Ecto neural progenitor cell (in vitro differentiated cells): ENCODE data around the gene KEL.

Experiments
- DNase-seq: peaks from one replicate; pipeline ENCODE4 v3.0.0-alpha.2; 2018; ENCODE audit warnings: low spot score

KEL gene

GRCh38 chr7:142930126-142930730 lies 31.9 kb downstream of the KEL start:
- no peak for DNase-seq

GRCh38 chr7:142927949-142928348 lies 34.2 kb downstream of the KEL start:
- DNase-seq = no peak

GRCh38 chr7:142927085-142927745 lies 34.9 kb downstream of the KEL start:
- no peak for DNase-seq

DNA sequence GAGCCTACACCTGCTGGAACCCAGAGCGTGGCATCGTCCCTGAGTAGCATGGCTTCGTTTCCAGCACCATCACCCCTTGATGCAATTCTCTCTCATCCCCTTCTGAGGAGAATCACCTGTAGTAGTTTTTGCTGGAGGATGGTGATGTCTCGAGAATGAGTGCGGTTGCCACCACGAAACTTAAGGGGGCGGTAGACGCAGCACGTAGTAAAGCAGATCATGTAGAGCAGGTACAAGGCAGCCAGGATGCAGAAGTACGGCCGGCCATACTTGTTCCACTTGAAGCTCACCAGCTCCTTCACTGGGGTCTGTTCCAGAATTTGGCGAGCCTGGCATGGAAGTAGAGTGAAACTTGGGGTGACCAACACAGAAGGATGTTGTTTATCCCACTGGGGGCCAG lies 36.8 kb downstream of the KEL start:
- peak; percentile 46 for DNase-seq

GRCh38 chr7:142923391-142923790 lies 38.8 kb downstream of the KEL start:
- DNase-seq = peak; percentile 7

GRCh38 chr7:142919656-142920055 lies 42.5 kb downstream of the KEL start:
- no peak for DNase-seq

DNA sequence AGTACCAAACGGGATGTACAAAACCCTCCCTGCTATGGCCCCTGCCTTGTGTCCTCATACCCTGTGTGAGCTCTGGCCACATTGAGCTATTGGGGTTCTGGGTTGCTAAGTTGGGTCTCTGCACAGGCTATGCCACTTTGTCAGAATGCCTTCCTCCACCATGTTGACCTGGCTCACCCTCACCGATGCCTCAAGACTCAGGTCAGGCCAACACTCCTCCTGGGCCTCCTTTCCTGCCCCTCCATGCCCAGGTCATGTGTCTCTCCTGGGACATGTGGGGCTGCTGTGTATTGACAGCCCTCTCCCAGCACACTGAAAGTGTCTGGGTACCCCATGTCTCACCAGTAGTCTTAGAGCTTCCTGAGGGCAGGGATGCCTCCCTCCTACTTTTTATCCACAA lies 43.3 kb downstream of the KEL start:
- no peak for DNase-seq

DNA sequence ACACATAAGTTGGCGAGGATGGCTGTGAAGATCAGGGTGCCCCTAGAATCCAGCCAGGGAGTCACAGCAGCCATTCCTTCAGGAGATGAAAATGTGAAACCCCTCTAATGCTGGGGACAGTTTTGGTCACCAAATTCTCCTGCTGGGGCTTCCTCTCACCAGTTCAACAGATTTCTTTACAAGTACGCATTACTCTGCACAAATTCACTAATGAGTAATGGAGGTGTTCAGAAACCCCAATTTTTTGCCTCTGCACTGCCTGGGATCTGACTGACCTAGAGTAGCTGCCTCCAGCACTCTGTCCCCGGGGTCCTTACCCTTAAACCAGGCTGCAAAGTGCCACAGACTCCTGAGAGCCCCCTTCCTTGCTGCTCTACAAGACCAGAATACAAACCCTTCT lies 44.7 kb downstream of the KEL start:
- no peak for DNase-seq

DNA sequence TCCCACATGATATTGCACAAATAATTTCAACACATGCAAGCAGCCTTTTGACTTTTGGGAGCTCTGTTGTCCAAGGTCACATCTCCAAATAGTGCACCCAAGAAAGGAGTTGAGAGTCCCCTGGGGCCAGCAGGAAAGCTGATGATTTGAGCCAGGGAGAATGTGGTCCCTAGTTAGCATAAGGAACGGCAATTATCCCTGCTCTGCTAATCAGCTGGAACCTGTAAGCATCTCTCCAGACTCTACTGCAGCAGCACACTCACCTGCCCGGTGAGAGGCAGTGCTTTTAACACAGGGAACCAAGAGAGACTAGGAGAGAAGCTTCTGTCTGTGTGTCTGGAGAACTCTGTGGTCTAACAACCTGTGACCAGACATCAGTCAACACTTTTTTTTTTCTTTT lies 45.7 kb downstream of the KEL start:
- no peak for DNase-seq

DNA sequence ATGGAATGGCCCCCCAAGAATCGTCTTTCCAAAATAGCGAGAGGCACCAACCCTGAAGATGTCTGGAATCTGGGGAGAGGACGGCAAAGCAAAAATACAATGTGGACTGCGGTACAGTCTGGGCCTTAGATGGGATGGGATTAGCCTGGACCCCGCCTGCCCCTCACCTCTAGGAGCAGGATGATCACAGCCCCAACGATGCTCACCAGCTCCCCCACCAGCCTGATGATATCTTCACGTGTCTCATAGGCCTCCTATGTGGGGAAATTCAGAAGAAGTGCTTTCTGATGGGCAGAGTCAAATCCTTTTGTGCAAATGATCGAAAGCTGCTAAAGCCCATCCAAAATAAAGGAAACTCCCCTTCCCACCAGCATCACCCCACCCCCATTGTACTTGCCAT lies 46.8 kb downstream of the KEL start:
- no peak for DNase-seq

DNA sequence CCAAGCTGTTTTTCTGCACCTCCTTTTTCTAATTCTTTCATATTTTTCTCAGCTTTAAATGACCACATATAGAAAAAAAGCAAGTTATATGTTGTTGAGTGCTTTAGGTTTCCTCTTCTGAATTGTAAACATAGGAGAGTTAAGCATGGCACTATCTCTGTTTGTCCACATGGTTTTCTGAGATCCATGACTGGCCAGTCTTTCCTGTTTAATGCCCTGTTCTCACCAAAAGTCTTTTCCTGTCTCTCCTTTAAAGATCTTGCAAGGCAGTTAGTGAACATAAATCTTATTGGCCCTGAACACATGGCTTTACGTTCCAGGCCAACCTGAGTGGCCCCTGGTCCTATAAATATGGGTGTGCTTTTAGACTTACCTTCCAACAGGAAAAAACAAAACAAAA lies 48.0 kb downstream of the KEL start:
- DNase-seq = no peak

DNA sequence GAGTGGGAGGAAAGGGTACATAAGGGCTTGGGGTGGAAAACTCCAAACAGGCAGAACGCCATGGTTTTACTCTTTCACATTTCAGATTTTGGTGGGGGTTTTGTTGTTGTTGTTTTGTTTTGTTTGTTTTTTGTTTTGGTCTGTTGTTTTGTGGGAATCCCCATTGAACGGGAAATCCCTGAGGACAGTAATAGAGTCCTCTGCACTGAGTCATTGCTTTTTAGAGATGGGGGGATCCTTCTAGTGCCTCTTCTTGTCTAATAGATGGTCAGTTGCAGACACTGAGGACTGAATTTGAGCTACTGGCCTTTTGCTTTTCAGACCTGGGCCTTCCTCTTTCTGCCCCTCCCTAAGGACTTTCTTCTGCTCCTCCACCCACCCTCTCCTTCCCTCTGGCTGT lies 48.6 kb downstream of the KEL start:
- no peak for DNase-seq

DNA sequence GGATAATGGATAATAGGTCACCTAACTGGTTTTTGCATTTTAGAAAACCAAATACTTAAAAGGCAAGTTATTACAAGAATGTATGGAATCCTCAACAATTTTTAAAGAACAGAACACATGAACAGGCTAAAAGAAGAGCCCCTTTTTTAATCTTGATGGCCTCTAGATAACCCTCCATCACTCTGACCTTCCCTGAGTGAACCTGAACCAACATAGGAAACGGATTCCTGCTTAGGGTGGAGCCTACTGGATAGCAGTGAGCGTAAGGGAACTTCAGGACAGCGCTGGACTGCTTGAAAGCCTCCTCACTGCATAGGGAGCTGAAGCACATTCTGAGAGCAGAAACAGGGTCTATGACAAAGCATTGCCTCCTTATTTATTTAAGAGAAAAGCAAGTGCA lies 49.1 kb downstream of the KEL start:
- DNase-seq = no peak

DNA sequence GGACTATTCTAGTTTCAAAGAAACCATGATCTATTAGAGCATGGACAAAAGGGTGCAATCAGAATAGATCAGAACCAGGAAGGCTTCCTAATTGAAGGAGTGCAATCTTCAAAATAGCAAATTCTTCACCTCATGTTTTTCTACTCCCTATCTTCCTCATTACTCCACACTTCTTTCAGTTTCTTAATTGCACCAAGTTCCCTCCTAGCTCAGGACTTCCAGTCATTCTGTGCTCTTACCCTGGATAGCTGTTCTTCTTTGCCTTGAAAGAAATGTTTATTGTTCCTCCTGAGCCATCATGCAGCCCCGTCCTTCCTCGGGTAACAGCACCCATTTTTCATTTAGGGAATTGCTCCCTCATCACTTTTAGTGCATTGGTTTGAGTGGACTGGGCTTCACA lies 51.7 kb downstream of the KEL start:
- DNase-seq = no peak

GRCh38 chr7:142910031-142910433 lies 52.1 kb downstream of the KEL start:
- peak; percentile 0 for DNase-seq

DNA sequence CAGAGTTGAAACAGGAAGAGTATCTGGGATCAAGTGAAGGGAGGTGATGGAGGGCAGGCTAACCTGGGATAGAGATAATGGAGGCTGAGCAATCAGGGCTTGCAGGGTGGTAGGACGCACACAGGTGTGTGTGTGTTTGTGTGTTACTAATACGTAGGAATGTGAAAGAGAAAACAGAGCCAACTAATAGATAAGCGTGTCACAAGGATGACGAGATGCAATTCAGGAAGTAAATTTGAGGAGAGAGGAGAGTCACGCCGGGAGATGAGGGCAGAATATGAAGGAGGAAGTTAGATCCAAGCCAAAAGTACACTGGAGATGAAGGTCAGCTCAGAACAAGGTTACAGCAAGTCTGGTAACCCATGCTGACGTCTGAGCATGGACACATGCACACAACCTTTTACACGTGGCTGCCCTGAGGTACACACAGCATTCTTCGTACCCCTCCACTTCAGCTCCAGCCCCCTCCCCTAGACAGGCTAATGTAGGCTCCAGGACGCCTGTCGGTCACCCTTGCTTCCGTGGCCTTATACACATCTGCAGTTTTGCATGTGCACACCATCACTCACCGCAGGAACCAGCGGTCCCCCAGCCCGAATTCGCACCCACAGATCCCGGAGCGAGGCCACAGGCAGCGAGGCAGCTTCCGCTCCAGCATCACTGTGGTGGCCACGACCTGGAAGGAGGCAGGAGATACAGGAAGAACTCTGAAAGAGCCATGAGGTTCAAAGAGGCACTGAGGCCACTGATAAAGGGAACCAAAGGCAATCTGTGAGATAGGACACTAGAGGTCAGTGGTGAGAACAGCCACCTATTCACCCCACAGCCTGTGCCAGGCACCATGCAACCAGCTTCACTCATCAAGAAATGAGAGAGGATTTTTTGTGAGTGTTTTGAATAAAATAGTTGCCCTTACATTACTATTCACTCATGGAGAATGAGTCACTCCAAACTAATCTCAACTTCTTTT lies 53.0 kb downstream of the KEL start:
- peak; percentile 38 for DNase-seq

GRCh38 chr7:142908290-142908689 lies 53.9 kb downstream of the KEL start:
- DNase-seq = no peak

DNA sequence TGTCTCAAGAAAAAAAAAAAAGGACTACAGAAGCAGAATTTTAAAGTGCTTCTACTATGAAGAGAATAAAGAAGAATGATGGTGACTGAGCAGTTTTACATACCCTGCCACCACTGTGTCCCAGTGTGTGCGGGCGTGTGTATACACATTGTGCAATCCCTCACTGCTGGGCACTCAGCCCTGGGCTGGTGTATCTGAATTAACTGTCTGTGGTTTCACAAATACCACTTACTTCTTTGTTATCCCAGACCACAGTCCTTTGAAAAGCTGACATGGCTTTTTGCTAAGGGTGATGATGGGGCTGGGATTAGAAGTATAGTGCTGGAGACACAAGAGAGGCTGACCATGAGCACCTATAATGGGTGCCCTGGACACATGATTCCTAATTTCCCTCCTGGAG lies 55.5 kb downstream of the KEL start:
- no peak for DNase-seq

DNA sequence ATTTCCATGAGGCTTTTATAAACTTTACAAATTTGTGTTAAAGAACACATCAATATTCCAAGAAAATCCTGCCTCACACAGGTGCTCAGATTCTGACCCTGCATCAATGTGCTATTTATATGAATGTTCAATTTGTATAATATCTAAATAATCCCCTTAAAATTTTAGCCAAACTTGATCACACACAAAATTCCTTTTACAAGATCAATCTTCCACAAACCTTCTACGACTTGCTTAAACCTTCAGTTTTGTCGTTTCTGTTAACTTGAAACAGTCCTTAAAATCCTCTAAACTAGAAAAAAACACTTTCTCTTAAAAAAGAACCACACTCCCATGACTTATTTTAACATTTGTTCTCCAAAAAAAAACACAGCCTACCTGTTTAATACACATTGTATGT lies 56.4 kb downstream of the KEL start:
- DNase-seq = no peak

DNA sequence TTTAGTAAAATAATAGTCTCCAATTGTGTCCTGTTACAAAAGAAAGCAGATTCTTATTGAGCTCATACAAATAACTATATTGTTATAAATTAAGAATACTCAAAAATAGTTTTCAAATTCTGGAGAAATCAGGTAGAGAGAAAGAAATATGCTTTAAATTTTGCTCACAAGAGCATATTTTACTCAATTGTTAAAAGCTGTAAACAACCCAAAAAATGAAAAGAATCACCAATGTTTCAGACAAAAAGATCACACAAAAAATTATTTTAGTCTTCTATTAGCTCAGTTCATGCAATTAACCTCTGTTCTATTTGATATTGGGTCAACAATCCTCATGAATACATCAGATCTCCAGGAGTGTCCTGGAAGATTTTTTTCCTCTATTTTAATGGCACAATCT lies 58.0 kb downstream of the KEL start:
- DNase-seq = no peak

DNA sequence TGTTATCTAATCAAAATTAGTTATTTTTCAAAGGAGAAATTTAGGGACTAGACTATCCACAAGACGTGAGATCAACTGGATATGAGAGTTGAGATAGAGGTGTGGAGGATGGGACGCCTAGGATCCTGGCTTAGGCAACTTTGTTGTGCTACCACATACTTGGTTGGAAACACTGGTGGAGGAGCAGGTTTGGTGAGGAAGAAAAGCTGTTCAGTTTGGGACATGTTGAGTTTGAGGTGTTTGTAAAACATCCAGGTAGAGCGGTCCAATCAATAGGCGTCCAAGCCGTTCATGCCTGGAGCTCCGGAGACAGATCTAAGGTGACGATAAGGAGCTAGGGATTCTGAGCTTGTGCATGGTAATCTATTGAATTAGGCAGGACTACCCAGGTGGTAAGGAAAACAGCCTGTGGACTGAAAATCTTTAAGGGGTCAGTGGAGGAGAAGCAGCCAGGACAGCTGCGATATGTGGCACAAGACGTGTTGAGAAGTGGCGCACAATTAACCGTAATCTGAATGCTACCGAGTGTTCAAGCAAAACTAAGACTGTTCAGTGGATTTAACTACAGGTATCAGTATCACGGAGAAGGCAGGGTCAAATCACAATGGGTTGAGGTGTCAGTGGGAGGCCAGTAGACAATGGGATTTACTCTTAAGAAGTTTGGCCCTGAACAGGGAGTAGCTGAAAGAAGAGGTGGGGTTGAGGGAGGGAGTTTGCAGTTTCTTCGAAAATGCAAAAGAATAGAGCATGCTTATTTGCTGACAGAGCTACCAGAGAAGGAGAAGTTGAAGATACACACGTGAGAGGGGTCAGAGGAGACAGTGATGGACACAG lies 60.5 kb downstream of the KEL start:
- DNase-seq = no peak

DNA sequence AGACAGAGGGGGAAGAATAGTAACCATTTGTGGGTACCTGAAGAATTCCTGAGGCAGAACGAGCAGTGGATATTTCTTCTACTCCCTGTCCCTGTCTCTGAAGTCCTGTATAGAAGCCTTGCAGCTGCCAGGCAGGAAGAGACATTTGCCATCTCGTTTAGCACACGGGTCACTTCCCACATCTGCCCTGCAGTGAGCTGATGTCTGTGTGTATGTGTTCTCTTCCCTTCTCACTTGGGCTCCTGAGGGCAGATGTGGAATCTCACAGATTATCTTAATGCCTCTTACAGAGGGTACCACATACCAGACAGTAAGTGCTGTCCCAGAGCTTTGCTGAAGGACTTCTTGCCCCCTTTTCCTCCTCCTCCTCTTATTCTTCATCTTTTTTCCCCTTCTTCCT lies 62.5 kb downstream of the KEL start:
- DNase-seq = no peak
